DND-41 (cell line): ENCODE measurements around the gene SLTM.

Experiments used
- ATAC-seq: fragments of 200-7000 bp; cut with Tn5 transposase; 3 replicates; pipeline ENCODE4 v1.9.1; 2021; ENCODE audit warnings: low read depth; ENCODE audit not compliant: insufficient read depth
- DNase-seq: peaks from one replicate; pipeline ENCODE4 v3.0.0-alpha.2; 2020
- H2AFZ ChIP-seq: 2 replicates; pipeline ENCODE4 v1.6.0; 2012; ENCODE audit warnings: low read depth, low read length
- H3K27ac ChIP-seq: 2 replicates; pipeline ENCODE4 v1.5.1; 2012; ENCODE audit warnings: low read length, inconsistent platforms
- H3K27me3 ChIP-seq: fragments of 200-600 bp; sonication (generic); 2 replicates; pipeline ENCODE4 v1.6.0; 2012; ENCODE audit warnings: low read length, mild to moderate bottlenecking, inconsistent platforms; ENCODE audit not compliant: insufficient read depth, poor library complexity
- H3K36me3 ChIP-seq: 2 replicates; pipeline ENCODE4 v1.5.1; 2012; ENCODE audit warnings: low read length, inconsistent platforms; ENCODE audit not compliant: insufficient read depth
- H3K4me1 ChIP-seq: 2 replicates; pipeline ENCODE4 v1.5.1; 2012; ENCODE audit warnings: mild to moderate bottlenecking, low read length; ENCODE audit not compliant: insufficient read depth
- H3K4me2 ChIP-seq: 2 replicates; pipeline ENCODE4 v1.6.0; 2012; ENCODE audit warnings: mild to moderate bottlenecking, moderate library complexity, low read length, inconsistent platforms; ENCODE audit not compliant: insufficient read depth
- H3K4me3 ChIP-seq, 2 experiments: fragments of 200-600 bp in 1 of 2; shearing (Covaris generic) in 1 of 2; 2 replicates each; pipeline ENCODE4 v1.5.1; 2012 to 2016; ENCODE audit warnings: inconsistent platforms in 2 of 2, low read length in 2 of 2, mild to moderate bottlenecking in 2 of 2, low read depth in 1 of 2, moderate library complexity in 1 of 2
- H3K79me2 ChIP-seq: 2 replicates; pipeline ENCODE4 v1.6.0; 2012; ENCODE audit warnings: low read length, inconsistent platforms; ENCODE audit not compliant: insufficient read depth
- H3K9ac ChIP-seq: 2 replicates; pipeline ENCODE4 v1.6.0; 2012; ENCODE audit warnings: low read depth, mild to moderate bottlenecking, inconsistent platforms, low read length, moderate library complexity
- H3K9me3 ChIP-seq: 2 replicates; pipeline ENCODE4 v1.5.1; 2012; ENCODE audit warnings: low read length, moderate library complexity, mild to moderate bottlenecking, inconsistent platforms; ENCODE audit not compliant: insufficient read depth, severe bottlenecking
- H4K20me1 ChIP-seq: 2 replicates; pipeline ENCODE4 v1.6.0; 2012; ENCODE audit warnings: low read length; ENCODE audit not compliant: insufficient read depth
- CTCF ChIP-seq: IDR thresholded peaks from 2 replicates; pipeline ENCODE4 v1.5.1; 2012; ENCODE audit warnings: borderline replicate concordance, low read length, moderate library complexity, mild to moderate bottlenecking; ENCODE audit not compliant: poor library complexity, severe bottlenecking; ENCODE audit errors: extremely low read depth
- EZH2 ChIP-seq: IDR thresholded peaks from 3 replicates; pipeline ENCODE4 v1.6.1; 2012; ENCODE audit warnings: borderline replicate concordance, low read depth, mild to moderate bottlenecking, moderate library complexity, low read length, inconsistent platforms; ENCODE audit not compliant: severe bottlenecking

SLTM gene

GRCh38 chr15:58867926-58868325 is 65.6 kb downstream of the SLTM start:
- Histone ChIP-seq H3K4me2 (no peak overlapping the region), H3K79me2 (no peaks in the 10 kb centered on the region), H3K36me3 (no peaks in the 10 kb centered on the region), H3K9ac (no peak overlapping the region), H3K27ac (no peak overlapping the region), H4K20me1 (no peaks in the 10 kb centered on the region), H3K27me3 (no peaks in the 10 kb centered on the region), H3K9me3 (no peaks in the 10 kb centered on the region), H3K4me3 (no peak overlapping the region), H2AFZ (no peak overlapping the region), H3K4me1 (no peaks in the 10 kb centered on the region)
- ATAC-seq, result no peak
- TF ChIP-seq CTCF (no peak), EZH2 (no peak)
- no peak for DNase-seq

- Histone ChIP-seq H3K4me2 (no peak overlapping the region), H3K27ac (no peak overlapping the region), H3K4me3 (no peak overlapping the region), H3K36me3 (no peaks in the 10 kb centered on the region), H3K79me2 (no peaks in the 10 kb centered on the region), H3K9ac (no peak overlapping the region), H3K9me3 (no peaks in the 10 kb centered on the region), H3K4me1 (no peaks in the 10 kb centered on the region), H4K20me1 (no peaks in the 10 kb centered on the region), H2AFZ (no peak overlapping the region), H3K27me3 (no peaks in the 10 kb centered on the region)
- ATAC-seq, result no peak
- TF ChIP-seq EZH2, result no peak
- no peak for TF ChIP-seq CTCF
- DNase-seq, result no peak
These were observed 68.0 kb downstream of the SLTM start for GRCh38 chr15:58865425-58865880.

- H3K9me3 ChIP-seq, result no peaks in the 10 kb centered on the region
- no peak overlapping the region for H3K9ac ChIP-seq
- H4K20me1 ChIP-seq, result no peaks in the 10 kb centered on the region
- no peak for ATAC-seq
- TF ChIP-seq CTCF (no peak), EZH2 (no peak)
- H3K4me2 ChIP-seq, result no peak overlapping the region
- DNase-seq, result no peak
- no peak overlapping the region for H3K4me3 ChIP-seq
- no peaks in the 10 kb centered on the region for H3K79me2 ChIP-seq
- H3K4me1 ChIP-seq, result no peaks in the 10 kb centered on the region
- no peak overlapping the region for H3K27ac ChIP-seq
- H2AFZ ChIP-seq, result no peak overlapping the region
- no peaks in the 10 kb centered on the region for H3K27me3 ChIP-seq
- H3K36me3 ChIP-seq, result no peaks in the 10 kb centered on the region
These were observed 68.7 kb downstream of the SLTM start for GRCh38 chr15:58864602-58865424.
